Fibroblast of lung (primary cell): ENCODE data around the gene WIPI1. TPM values are rescaled to one million over a fixed set of nuclear protein-coding genes. Genes with fewer than 3 reads are reported as not detected.

Experiments
- DNase-seq, 2 donors: peaks; one replicate each; pipeline versions ENCODE4 v3.0.0 to v3.0.0-alpha.2; 2010; ENCODE audit warnings: low read depth in 2 of 2
- H2AFZ ChIP-seq: 2 replicates; pipeline ENCODE4 v1.5.1; 2012; ENCODE audit warnings: low read length, control low read depth, inconsistent platforms
- H3K27ac ChIP-seq: 2 replicates; pipeline ENCODE4 v1.5.1; 2011; ENCODE audit warnings: low read length, control low read depth; ENCODE audit not compliant: insufficient read depth
- H3K27me3 ChIP-seq: 2 replicates; pipeline ENCODE4 v1.5.1; 2011; ENCODE audit warnings: mild to moderate bottlenecking, low read length; ENCODE audit not compliant: control insufficient read depth, insufficient read depth
- H3K36me3 ChIP-seq: 2 replicates; pipeline ENCODE4 v1.5.1; 2011; ENCODE audit warnings: low read length; ENCODE audit not compliant: control insufficient read depth, insufficient read depth
- H3K4me1 ChIP-seq: 2 replicates; pipeline ENCODE4 v1.5.1; 2011; ENCODE audit warnings: low read length; ENCODE audit not compliant: control insufficient read depth, insufficient read depth; ENCODE audit errors: extremely low read depth
- H3K4me2 ChIP-seq: 2 replicates; pipeline ENCODE4 v1.5.1; 2011; ENCODE audit warnings: low read length, control low read depth; ENCODE audit not compliant: insufficient read depth; ENCODE audit errors: extremely low read depth
- H3K4me3 ChIP-seq, 4 experiments: fragments of 200-600 bp in 1 of 4; sonication (generic) in 1 of 4; replicated peaks in 1 of 4; 2 replicates each; pipeline ENCODE4 v1.5.1; 2011 to 2016; ENCODE audit warnings: low read length in 4 of 4, low read depth in 3 of 4, mild to moderate bottlenecking in 3 of 4, control low read depth in 2 of 4, inconsistent platforms in 1 of 4, mixed read lengths in 1 of 4; ENCODE audit not compliant: insufficient read depth in 1 of 4; ENCODE audit errors: control extremely low read depth in 1 of 4
- H3K79me2 ChIP-seq: 2 replicates; pipeline ENCODE4 v1.5.1; 2012; ENCODE audit warnings: mild to moderate bottlenecking, low read length, inconsistent platforms; ENCODE audit not compliant: control insufficient read depth, insufficient read depth
- H3K9ac ChIP-seq: 2 replicates; pipeline ENCODE4 v1.5.1; 2011; ENCODE audit warnings: mild to moderate bottlenecking, low read length, control low read depth; ENCODE audit not compliant: insufficient read depth
- H3K9me3 ChIP-seq: 2 replicates; pipeline ENCODE4 v1.5.1; 2012; ENCODE audit warnings: low read depth, low read length; ENCODE audit not compliant: control insufficient read depth, insufficient read depth
- H4K20me1 ChIP-seq: 2 replicates; pipeline ENCODE4 v1.5.1; 2011; ENCODE audit warnings: low read length; ENCODE audit not compliant: control insufficient read depth, insufficient read depth; ENCODE audit errors: extremely low read depth
- EZH2 ChIP-seq: IDR thresholded peaks from 2 replicates; pipeline ENCODE4 v1.5.1; 2012; ENCODE audit warnings: low read length, control low read depth, mild to moderate bottlenecking; ENCODE audit errors: missing control alignments
- polyA plus RNA-seq, 2 donors: library from polyadenylated mRNA; depleted of rRNA in 1 of 2; stranded (reverse) in 1 of 2; unstranded in 1 of 2; fragments of >200 nt; gene quantifications; 2 replicates each; pipeline ENCODE4 v1.2.1, GENCODE V29; 2011 to 2012; ENCODE audit warnings: missing spikeins in 1 of 2
- total RNA-seq: library from RNA; depleted of rRNA; stranded (reverse); fragments of >200 nt; gene quantifications from 2 replicates; pipeline ENCODE4 v1.2.1, GENCODE V29; 2014
- TF ChIP-seq, protein P1 (sequence below), 2 donors: IDR thresholded peaks in 1 of 2; conservative IDR thresholded peaks in 1 of 2; 1 replicate in 1 of 2; 2 replicates in 1 of 2; pipeline ENCODE4 v1.5.1; 2011 to 2012; ENCODE audit warnings: low read length in 2 of 2, control low read depth in 1 of 2, inconsistent platforms in 1 of 2, low read depth in 1 of 2, mild to moderate bottlenecking in 1 of 2

WIPI1 gene
- total and polyA plus RNA-seq, 2 donors (not counting 1 experiment from before 2014, with no cell fraction given) = 158 to 251 TPM

- Histone ChIP-seq H3K36me3 (peaks cover 36% of the 10 kb centered on the region), H3K9ac (no peak overlapping the region), H3K79me2 (no peaks in the 10 kb centered on the region), H3K27me3 (no peaks in the 10 kb centered on the region), H4K20me1 (no peaks in the 10 kb centered on the region), H3K4me2 (no peak overlapping the region), H2AFZ (no peak overlapping the region), H3K4me3 (no peak overlapping the region), H3K9me3 (no peaks in the 10 kb centered on the region), H3K27ac (no peak overlapping the region), H3K4me1 (no peaks in the 10 kb centered on the region)
- no peak for DNase-seq
- no peak for TF ChIP-seq EZH2
- TF ChIP-seq, protein P1, sequence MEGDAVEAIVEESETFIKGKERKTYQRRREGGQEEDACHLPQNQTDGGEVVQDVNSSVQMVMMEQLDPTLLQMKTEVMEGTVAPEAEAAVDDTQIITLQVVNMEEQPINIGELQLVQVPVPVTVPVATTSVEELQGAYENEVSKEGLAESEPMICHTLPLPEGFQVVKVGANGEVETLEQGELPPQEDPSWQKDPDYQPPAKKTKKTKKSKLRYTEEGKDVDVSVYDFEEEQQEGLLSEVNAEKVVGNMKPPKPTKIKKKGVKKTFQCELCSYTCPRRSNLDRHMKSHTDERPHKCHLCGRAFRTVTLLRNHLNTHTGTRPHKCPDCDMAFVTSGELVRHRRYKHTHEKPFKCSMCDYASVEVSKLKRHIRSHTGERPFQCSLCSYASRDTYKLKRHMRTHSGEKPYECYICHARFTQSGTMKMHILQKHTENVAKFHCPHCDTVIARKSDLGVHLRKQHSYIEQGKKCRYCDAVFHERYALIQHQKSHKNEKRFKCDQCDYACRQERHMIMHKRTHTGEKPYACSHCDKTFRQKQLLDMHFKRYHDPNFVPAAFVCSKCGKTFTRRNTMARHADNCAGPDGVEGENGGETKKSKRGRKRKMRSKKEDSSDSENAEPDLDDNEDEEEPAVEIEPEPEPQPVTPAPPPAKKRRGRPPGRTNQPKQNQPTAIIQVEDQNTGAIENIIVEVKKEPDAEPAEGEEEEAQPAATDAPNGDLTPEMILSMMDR (conservative IDR thresholded peaks at IDR 0.05 in 1 of 2, IDR thresholded peaks at IDR 0.05 in 1 of 2; ENCODE audit: low read depth in 1 of 2, low read length in 2 of 2) = no peak
Measured at GRCh38 chr17:68429881-68430280, 27.4 kb downstream of the WIPI1 start.

- TF ChIP-seq, protein P1 (conservative IDR thresholded peaks at IDR 0.05 in 1 of 2, IDR thresholded peaks at IDR 0.05 in 1 of 2; ENCODE audit: low read depth in 1 of 2, low read length in 2 of 2) = no peak
- no peak for TF ChIP-seq EZH2
- Histone ChIP-seq H3K27ac (no peak overlapping the region), H3K4me1 (no peaks in the 10 kb centered on the region), H3K4me3 (no peak overlapping the region), H3K36me3 (peaks cover 30% of the 10 kb centered on the region), H3K4me2 (no peak overlapping the region), H4K20me1 (no peaks in the 10 kb centered on the region), H3K9ac (no peak overlapping the region), H3K27me3 (no peaks in the 10 kb centered on the region), H3K79me2 (no peaks in the 10 kb centered on the region), H2AFZ (no peak overlapping the region), H3K9me3 (no peaks in the 10 kb centered on the region)
- no peak for DNase-seq
Measured at GRCh38 chr17:68428498-68429172, 28.7 kb downstream of the WIPI1 start.

DNA sequence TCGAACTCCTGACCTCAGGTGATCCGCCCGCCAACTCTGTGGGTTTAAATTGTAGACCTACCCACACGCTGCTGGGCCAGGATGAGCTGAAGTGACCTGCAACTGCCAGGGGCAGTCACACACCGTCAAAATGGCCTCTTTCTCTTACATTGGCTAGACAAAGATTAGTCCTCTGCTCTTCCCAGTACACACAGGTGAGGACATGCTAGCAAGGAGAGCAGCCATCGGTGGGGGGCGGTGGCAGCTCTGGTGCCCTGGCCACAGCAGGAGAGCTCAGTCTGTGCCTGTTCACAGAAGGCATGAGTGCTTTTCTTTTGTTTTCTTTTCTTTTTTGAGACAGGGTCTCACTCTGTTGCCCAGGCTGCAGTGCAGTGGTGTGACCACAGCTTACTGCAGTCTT lies 29.7 kb downstream of the WIPI1 start:
- no peak overlapping the region for H2AFZ ChIP-seq
- no peaks in the 10 kb centered on the region for H4K20me1 ChIP-seq
- no peak overlapping the region for H3K9ac ChIP-seq
- TF ChIP-seq, protein P1 (conservative IDR thresholded peaks at IDR 0.05 in 1 of 2, IDR thresholded peaks at IDR 0.05 in 1 of 2; ENCODE audit: low read depth in 1 of 2, low read length in 2 of 2) = no peak
- TF ChIP-seq EZH2 = no peak
- H3K27ac ChIP-seq = no peak overlapping the region
- no peaks in the 10 kb centered on the region for H3K9me3 ChIP-seq
- no peak overlapping the region for H3K4me3 ChIP-seq
- H3K4me2 ChIP-seq = no peak overlapping the region
- no peaks in the 10 kb centered on the region for H3K79me2 ChIP-seq
- DNase-seq = no peak
- no peaks in the 10 kb centered on the region for H3K4me1 ChIP-seq
- no peaks in the 10 kb centered on the region for H3K27me3 ChIP-seq
- peaks cover 22% of the 10 kb centered on the region for H3K36me3 ChIP-seq
